ENCODE measurements around the gene PDGFA.

Gene PDGFA

DNA sequence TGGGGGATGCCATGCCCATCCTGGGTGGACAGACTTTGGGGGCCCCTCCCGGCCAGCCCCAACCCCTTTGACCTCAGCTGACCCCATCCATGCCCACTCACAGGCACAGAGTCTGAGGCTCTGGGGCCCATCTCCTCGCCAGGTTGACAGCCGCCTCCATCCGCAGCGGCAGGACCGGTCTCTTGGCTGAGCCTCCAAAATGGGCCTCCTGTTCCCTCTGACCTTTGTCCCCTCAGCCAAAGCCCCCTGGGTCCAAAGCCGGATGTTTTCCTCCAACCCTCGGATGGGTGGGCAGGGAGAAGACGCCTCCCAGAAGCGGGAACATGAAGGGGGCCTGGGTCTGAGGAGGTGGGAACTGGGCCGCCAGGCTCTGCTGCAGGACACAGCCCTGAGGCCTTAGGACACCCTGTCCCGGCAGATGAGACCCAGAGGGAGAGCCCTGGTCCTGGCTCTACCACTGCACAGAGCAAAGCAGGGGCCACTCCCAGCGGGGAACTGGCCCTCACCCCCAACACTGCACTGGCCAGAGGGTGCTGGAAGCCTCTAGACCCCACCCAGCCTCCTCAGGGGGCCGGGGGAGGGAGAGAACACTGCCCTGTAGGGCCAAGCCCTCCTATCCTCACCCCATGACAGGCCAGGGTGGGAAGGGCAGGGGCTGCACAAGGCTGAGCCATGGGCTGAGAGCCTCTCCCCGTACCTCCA lies 12.6 kb downstream of the PDGFA start:
- no peak for DNase-seq (ENCODE audit: low read depth)
- H3K4me3 ChIP-seq (ENCODE audit: control insufficient read depth, low read depth, low read length) = no peak overlapping the region
- TF ChIP-seq, protein P1, sequence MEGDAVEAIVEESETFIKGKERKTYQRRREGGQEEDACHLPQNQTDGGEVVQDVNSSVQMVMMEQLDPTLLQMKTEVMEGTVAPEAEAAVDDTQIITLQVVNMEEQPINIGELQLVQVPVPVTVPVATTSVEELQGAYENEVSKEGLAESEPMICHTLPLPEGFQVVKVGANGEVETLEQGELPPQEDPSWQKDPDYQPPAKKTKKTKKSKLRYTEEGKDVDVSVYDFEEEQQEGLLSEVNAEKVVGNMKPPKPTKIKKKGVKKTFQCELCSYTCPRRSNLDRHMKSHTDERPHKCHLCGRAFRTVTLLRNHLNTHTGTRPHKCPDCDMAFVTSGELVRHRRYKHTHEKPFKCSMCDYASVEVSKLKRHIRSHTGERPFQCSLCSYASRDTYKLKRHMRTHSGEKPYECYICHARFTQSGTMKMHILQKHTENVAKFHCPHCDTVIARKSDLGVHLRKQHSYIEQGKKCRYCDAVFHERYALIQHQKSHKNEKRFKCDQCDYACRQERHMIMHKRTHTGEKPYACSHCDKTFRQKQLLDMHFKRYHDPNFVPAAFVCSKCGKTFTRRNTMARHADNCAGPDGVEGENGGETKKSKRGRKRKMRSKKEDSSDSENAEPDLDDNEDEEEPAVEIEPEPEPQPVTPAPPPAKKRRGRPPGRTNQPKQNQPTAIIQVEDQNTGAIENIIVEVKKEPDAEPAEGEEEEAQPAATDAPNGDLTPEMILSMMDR (IDR thresholded peaks at IDR 0.05; ENCODE audit: control insufficient read depth, insufficient read depth, low read depth, low read length, missing control alignments) = no peak

DNA sequence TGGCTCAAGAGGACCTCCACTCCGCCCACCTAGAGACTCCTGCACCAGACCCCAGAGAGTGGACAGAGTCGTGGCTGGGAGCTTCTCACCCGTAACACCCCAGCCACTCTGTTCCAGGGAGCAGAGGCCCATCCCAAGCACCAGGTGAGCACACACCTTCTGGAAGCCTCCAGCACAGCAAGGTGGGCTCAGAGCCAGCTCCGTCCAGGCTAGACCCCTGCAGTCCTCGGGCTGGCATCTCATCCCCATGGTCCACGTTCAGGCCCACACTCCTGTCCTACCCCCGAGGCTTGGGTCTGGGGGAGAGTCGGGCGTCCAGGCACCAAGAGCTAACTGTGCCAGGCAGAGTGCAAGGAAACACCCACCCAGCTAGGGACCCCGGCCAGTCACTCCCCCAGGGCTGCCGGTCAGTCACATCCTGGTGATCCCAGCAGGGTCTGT lies 13.2 kb downstream of the PDGFA start:
- TF ChIP-seq, protein P1 (IDR thresholded peaks at IDR 0.05; ENCODE audit: control insufficient read depth, insufficient read depth, low read depth, low read length, missing control alignments) = no peak
- DNase-seq (ENCODE audit: low read depth) = no peak
- H3K4me3 ChIP-seq (ENCODE audit: control insufficient read depth, low read depth, low read length) = no peak overlapping the region

DNA sequence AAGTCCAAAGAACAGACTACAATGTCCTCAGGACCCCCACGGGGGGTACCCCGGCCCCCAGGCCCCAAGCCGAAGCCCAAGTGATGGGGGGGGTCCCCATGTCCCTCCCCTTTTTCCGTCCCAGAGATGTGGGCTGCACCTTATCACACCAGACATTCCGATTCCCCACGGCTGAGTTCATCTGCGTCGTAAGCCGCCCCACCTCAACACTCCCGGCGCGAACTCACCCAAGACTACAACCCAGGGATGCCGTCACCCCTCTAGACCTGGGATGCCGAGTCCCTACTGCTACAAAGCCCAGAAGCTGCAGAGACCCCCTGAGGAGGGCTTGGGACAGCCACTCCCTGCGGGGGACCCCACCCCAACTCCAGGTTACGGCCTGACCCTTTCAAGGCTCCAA lies 14.5 kb downstream of the PDGFA start:
- TF ChIP-seq, protein P1 (IDR thresholded peaks at IDR 0.05; ENCODE audit: control insufficient read depth, insufficient read depth, low read depth, low read length, missing control alignments) = no peak
- H3K4me3 ChIP-seq (ENCODE audit: control insufficient read depth, low read depth, low read length) = no peak overlapping the region
- DNase-seq (ENCODE audit: low read depth) = no peak

DNA sequence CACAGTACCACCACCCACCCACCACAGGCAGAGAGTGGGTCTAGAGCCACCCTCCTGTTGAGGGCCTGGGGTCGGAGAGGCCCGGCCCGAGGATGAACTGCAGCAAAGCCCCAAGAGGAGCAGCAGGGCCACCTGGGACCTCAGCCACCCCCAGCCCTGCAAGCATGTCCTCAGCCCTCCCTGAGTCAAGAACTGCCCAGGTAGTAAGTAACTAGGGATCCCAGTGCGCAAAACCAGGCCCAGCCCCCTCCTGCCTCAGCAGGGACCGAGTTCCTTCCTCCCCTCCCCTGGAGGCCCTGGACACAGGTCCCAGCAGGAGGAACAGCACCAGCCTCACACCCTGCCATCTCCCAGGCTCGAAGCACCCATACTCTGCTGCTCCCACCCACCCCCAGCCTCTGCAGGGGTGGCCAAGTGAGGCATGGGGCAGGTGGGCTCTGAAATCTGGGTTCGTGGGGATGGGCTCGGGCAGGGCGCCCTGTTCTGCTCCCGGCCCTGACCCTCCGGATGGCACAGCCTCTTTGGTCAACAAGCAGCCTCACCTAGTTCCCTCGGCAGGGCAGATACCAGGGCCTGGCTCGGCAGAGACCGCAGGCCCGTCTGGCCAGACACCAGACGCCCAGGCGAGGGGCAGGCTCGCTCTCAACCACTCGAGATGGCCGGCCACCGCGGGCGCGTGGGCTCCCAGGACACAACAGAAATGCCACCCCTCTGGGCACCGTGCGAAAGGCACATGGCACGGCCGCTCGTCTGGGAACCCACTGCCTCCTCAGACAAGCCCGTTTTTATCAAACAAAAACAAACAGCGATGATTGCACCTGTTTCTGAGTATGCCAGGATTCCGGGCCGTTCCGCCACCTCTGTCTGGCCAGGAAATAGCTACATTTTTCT lies 15.2 kb downstream of the PDGFA start:
- no peak for DNase-seq (ENCODE audit: low read depth)
- H3K4me3 ChIP-seq (ENCODE audit: control insufficient read depth, low read depth, low read length) = no peak overlapping the region
- TF ChIP-seq, protein P1 (IDR thresholded peaks at IDR 0.05; ENCODE audit: control insufficient read depth, insufficient read depth, low read depth, low read length, missing control alignments) = no peak

DNA sequence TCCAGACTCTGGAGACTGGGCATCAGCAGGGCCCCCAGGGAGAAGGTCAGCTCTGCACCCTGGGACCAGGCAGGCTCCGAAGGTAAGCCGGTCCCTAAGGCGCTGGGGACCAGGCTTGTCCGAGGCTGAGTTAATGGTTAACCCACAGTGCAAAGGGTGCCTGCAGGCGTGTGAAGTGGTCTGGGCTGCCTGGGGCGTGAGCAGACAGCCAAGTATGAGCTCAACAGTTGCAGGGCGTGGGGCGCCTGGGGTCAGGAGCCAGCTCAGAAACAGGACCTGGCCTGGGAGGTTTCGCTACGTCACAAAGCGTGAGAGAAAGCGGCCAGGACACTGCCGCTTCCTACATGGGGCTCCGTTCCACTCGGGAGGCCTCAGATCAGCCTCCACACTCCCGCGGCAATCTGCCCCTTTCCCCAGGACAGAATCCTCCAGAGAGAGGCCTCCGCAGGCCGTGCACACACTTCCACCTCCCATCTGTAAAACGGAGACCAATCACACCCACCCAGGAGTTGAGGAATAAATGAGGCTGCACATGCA lies 16.0 kb downstream of the PDGFA start:
- DNase-seq (ENCODE audit: low read depth) = no peak
- TF ChIP-seq, protein P1 (IDR thresholded peaks at IDR 0.05; ENCODE audit: control insufficient read depth, insufficient read depth, low read depth, low read length, missing control alignments) = no peak
- H3K4me3 ChIP-seq (ENCODE audit: control insufficient read depth, low read depth, low read length) = no peak overlapping the region

DNA sequence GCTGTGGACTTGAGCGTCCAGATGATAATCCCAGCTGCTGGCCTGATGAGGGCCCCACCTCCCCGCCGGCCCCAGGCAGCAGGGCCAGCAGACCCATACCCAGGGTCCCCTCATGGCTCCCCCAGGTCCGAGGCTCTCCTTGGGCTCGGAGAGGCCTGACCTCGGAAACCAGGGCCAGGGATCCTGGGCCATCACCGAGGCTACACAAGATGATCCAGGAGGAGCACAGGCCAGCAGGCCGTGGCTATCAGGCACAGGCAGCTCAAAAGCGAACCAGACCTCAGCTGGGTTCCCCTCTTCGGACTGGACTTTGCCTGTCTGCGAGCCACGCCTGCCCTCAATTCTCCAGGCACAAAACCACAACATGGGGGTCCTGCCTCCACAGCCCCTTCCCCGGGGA lies 17.4 kb downstream of the PDGFA start:
- H3K4me3 ChIP-seq (ENCODE audit: control insufficient read depth, low read depth, low read length) = no peak overlapping the region
- TF ChIP-seq, protein P1 (IDR thresholded peaks at IDR 0.05; ENCODE audit: control insufficient read depth, insufficient read depth, low read depth, low read length, missing control alignments) = no peak
- no peak for DNase-seq (ENCODE audit: low read depth)

All from AG09309 (cell line).